ENCODE measurements around the gene COIL. TPM values are rescaled to one million over a fixed set of nuclear protein-coding genes. Genes with fewer than 3 reads are reported as not detected.
A peak's percentile ranks its signal among the peaks of the same experiment; 100 is the strongest.

Gene COIL
- total and polyA plus RNA-seq, 2 of the 13 experiments (the other 11 are each of a cell fraction or from before 2014, with no cell fraction given), result 8.1 to 29.4 TPM

DNA sequence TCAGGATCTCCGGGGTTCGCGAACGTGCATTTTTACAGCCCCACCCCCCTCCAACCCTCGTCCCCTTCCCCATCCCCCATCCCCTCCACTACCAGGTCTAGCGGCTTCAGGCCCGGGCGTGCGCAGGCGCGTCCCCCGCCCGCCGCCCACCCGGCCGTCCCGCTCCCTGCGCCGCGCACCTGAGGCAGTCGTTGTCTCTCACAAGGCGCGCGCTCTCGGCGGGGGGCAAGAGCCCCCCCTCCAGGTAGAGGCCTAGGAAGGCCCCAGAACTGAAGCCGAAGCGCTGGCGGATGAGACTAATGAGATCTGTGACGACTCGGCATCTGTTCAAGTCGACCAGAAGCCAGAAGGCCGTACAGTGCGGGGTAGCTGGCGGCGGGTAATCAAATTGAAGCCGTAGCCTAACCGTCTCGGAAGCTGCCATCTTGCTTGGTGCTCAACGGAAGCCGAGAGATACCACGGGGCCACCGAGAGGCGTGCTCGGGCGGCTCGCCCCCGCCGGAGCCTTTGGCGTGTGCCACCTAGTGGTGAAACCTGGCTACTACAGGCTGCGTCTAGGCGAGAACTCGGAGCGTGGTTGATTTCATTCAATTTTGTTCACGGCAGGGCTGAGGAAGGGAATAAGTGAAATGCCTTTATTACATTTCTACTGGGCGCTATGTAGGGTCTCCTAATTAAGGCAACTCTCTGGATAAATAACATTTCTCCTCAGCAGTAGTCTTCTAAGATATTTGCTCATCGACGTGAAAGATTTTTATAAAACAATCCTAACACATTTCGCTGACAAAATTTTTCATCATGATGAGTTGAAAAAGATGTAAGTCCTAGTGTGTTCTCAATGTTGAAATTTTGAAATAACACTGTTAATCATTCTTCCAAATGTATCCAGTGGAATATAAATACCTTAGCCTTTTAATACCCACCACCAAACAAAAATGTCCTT, at the start of gene COIL (continued):
- TF ChIP-seq NR2F1 (CRISPR knock-in tag; IDR thresholded peaks at IDR 0.05) (peak in 1 of 2 experiments; percentile 56; a peak in 3 of 4 replicates), ZNF256 (CRISPR knock-in tag; conservative IDR thresholded peaks at IDR 0.05) (peak; percentile 46; the same call in 1 of the 2 replicates), SMARCE1 (IDR thresholded peaks at IDR 0.05; ENCODE audit: borderline replicate concordance) (no peak), ZNF660 (CRISPR knock-in tag; IDR thresholded peaks at IDR 0.05; ENCODE audit: borderline replicate concordance, low read depth) (no peak), HMGA1 (CRISPR knock-in tag; conservative IDR thresholded peaks at IDR 0.05) (no peak), ZNF230 (CRISPR knock-in tag; IDR thresholded peaks at IDR 0.05) (peak; percentile 87), ZNF841 (CRISPR knock-in tag; IDR thresholded peaks at IDR 0.05; ENCODE audit: borderline replicate concordance) (no peak), ZNF124 (CRISPR knock-in tag; IDR thresholded peaks at IDR 0.05) (peak; percentile 92), TSC22D2 (CRISPR knock-in tag; IDR thresholded peaks at IDR 0.05; ENCODE audit: borderline replicate concordance) (peak; percentile 77; the same call in 1 of the 2 replicates), ZNF274 (CRISPR knock-in tag; IDR thresholded peaks at IDR 0.05) (peak; percentile 91; the same call in 1 of the 2 replicates), CAMTA2 (CRISPR knock-in tag; IDR thresholded peaks at IDR 0.05; ENCODE audit: borderline replicate concordance) (no peak), TFDP2 (CRISPR knock-in tag; IDR thresholded peaks at IDR 0.05) (peak; percentile 87), ZBTB38 (CRISPR knock-in tag; IDR thresholded peaks at IDR 0.05) (peak; percentile 77; the same call in 1 of the 2 replicates), SRY (CRISPR knock-in tag; IDR thresholded peaks at IDR 0.05) (peak; percentile 40; the same call in 1 of the 2 replicates), ZNF552 (CRISPR knock-in tag; IDR thresholded peaks at IDR 0.05; ENCODE audit: borderline replicate concordance) (peak; percentile 72; the same call in 1 of the 2 replicates), HOXA7 (CRISPR knock-in tag; IDR thresholded peaks at IDR 0.05) (no peak), REXO4 (CRISPR knock-in tag; IDR thresholded peaks at IDR 0.05; ENCODE audit: borderline replicate concordance) (no peak)
- TF ChIP-seq, protein P1, sequence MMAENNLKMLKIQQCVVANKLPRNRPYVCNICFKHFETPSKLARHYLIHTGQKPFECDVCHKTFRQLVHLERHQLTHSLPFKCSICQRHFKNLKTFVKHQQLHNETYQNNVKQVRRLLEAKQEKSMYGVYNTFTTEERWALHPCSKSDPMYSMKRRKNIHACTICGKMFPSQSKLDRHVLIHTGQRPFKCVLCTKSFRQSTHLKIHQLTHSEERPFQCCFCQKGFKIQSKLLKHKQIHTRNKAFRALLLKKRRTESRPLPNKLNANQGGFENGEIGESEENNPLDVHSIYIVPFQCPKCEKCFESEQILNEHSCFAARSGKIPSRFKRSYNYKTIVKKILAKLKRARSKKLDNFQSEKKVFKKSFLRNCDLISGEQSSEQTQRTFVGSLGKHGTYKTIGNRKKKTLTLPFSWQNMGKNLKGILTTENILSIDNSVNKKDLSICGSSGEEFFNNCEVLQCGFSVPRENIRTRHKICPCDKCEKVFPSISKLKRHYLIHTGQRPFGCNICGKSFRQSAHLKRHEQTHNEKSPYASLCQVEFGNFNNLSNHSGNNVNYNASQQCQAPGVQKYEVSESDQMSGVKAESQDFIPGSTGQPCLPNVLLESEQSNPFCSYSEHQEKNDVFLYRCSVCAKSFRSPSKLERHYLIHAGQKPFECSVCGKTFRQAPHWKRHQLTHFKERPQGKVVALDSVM (CRISPR knock-in tag; IDR thresholded peaks at IDR 0.05), result no peak
- TF ChIP-seq, protein P2, sequence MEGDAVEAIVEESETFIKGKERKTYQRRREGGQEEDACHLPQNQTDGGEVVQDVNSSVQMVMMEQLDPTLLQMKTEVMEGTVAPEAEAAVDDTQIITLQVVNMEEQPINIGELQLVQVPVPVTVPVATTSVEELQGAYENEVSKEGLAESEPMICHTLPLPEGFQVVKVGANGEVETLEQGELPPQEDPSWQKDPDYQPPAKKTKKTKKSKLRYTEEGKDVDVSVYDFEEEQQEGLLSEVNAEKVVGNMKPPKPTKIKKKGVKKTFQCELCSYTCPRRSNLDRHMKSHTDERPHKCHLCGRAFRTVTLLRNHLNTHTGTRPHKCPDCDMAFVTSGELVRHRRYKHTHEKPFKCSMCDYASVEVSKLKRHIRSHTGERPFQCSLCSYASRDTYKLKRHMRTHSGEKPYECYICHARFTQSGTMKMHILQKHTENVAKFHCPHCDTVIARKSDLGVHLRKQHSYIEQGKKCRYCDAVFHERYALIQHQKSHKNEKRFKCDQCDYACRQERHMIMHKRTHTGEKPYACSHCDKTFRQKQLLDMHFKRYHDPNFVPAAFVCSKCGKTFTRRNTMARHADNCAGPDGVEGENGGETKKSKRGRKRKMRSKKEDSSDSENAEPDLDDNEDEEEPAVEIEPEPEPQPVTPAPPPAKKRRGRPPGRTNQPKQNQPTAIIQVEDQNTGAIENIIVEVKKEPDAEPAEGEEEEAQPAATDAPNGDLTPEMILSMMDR (CRISPR knock-in tag; IDR thresholded peaks at IDR 0.05), result peak; percentile 98
- TF ChIP-seq, protein P3, sequence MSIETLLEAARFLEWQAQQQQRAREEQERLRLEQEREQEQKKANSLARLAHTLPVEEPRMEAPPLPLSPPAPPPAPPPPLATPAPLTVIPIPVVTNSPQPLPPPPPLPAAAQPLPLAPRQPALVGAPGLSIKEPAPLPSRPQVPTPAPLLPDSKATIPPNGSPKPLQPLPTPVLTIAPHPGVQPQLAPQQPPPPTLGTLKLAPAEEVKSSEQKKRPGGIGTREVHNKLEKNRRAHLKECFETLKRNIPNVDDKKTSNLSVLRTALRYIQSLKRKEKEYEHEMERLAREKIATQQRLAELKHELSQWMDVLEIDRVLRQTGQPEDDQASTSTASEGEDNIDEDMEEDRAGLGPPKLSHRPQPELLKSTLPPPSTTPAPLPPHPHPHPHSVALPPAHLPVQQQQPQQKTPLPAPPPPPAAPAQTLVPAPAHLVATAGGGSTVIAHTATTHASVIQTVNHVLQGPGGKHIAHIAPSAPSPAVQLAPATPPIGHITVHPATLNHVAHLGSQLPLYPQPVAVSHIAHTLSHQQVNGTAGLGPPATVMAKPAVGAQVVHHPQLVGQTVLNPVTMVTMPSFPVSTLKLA (IDR thresholded peaks at IDR 0.05), result peak; percentile 50
- TF ChIP-seq, protein P4, sequence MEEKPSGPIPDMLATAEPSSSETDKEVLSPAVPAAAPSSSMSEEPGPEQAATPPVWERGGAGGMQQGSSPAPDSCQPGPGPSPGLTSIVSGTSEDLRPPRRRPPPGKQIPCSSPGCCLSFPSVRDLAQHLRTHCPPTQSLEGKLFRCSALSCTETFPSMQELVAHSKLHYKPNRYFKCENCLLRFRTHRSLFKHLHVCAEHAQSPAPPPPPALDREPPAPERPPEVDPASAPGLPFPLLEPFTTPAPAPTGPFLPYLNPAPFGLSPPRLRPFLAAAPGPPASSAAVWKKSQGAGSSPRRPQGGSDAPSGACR (CRISPR knock-in tag; IDR thresholded peaks at IDR 0.05), result no peak
